Right atrium auricular region (tissue), 2 donors: ENCODE measurements around the gene TNF. TPM values are rescaled to one million over a fixed set of nuclear protein-coding genes. Genes with fewer than 3 reads are reported as not detected.

Experiments
- DNase-seq: peaks from one replicate; pipeline ENCODE4 v3.0.0-alpha.2; 2019; ENCODE audit warnings: low spot score
- H3K27ac ChIP-seq, 2 donors: fragments of 200-600 bp; sonication (generic); 1 replicate in 1 of 2; 2 replicates in 1 of 2; pipeline ENCODE4 v1.5.1; 2016 to 2019
- H3K27me3 ChIP-seq, 2 donors: fragments of 200-600 bp; sonication (generic); one replicate each; pipeline versions ENCODE4 v1.5.1 to v1.6.0; 2017 to 2019
- H3K36me3 ChIP-seq: fragments of 200-600 bp; sonication (generic); one replicate; pipeline ENCODE4 v1.5.1; 2016
- H3K4me1 ChIP-seq, 2 donors: fragments of 200-600 bp; sonication (generic); one replicate each; pipeline versions ENCODE4 v1.5.1 to v1.6.0; 2017 to 2019
- H3K4me3 ChIP-seq, 2 donors: fragments of 200-600 bp; sonication (generic); 1 replicate in 1 of 2; 2 replicates in 1 of 2; pipeline ENCODE4 v1.5.1; 2017 to 2019; ENCODE audit warnings: mild to moderate bottlenecking in 1 of 2, moderate library complexity in 1 of 2
- H3K9me3 ChIP-seq, 2 donors: fragments of 200-600 bp; sonication (generic); one replicate each; pipeline ENCODE4 v1.5.1; 2019
- CTCF ChIP-seq, 2 donors: fragments of 200-600 bp; sonication (generic); IDR thresholded peaks; one replicate each; pipeline ENCODE4 v1.5.1; 2019; ENCODE audit warnings: antibody characterized with exemption in 2 of 2
- total RNA-seq, 2 donors: library from RNA; depleted of rRNA; stranded (reverse); fragments of >200 nt; gene quantifications; one replicate each; pipeline ENCODE4 v1.1.0, GENCODE V29; 2016

The TNF gene
- total RNA-seq, 2 donors from 2014 or later: 0.51 TPM; not detected in 1

DNA sequence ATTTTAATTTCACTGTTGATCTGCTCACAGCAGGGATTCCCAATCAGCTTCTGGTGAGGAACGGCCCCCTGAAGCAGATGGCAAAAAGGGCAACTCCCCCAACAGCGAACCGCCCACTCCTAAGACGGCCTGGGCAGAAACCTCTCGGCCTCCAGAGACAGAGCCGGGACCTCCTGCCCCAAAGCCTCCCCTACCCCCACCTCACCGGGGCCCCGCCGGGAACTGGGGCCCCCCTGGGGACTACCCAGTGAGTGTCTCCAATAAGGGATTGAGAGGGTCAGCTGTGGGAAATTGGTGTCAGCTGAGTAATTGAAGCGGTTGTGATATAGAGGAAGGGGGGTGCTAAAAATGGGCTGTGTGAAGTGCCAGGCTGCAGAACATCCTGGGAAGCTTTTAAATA, 51.6 kb downstream of the TNF start:
- Histone ChIP-seq H3K4me3 (no peak overlapping the region), H3K27ac (no peak overlapping the region), H3K36me3 (peaks cover 88% of the 10 kb centered on the region), H3K9me3 (no peaks in the 10 kb centered on the region), H3K27me3 (no peaks in the 10 kb centered on the region), H3K4me1 (peaks cover 0 to 10% of the 10 kb centered on the region in 2 donors)
- TF ChIP-seq CTCF (IDR thresholded peaks at IDR 0.05): no peak
- no peak for DNase-seq

GRCh38 chr6:31627690-31628287, 52.4 kb downstream of the TNF start:
- DNase-seq: no peak
- H3K27me3 ChIP-seq: no peaks in the 10 kb centered on the region
- H3K4me3 ChIP-seq: no peak overlapping the region
- H3K27ac ChIP-seq: no peak overlapping the region
- H3K36me3 ChIP-seq: peaks cover 96% of the 10 kb centered on the region
- H3K4me1 ChIP-seq: peaks cover 0 to 1% of the 10 kb centered on the region in 2 donors
- TF ChIP-seq CTCF (IDR thresholded peaks at IDR 0.05): no peak
- H3K9me3 ChIP-seq: no peaks in the 10 kb centered on the region

Other genes with a start within 250 kb of the TNF start
- gene HLA-B, start 218.4 kb upstream of the TNF start, total RNA-seq: 100 to 1,000 TPM; 297 to 584 TPM
- gene MICA, start 172.0 kb upstream of the TNF start, total RNA-seq: 10 to 100 TPM; 11.1 to 15.1 TPM
- gene MICB, start 77.4 kb upstream of the TNF start, total RNA-seq: 1 to 10 TPM; 1.6 to 3.1 TPM
- gene MCCD1, start 46.6 kb upstream of the TNF start, total RNA-seq: not detected
- 100 to 1,000 TPM; 119 to 143 TPM for gene DDX39B, start 33.6 kb upstream of the TNF start, total RNA-seq
- 1 to 10 TPM; 1.2 to 6.0 TPM for gene ATP6V1G2, start 29.0 kb upstream of the TNF start, total RNA-seq
- 10 to 100 TPM; 12.9 to 18.4 TPM for gene NFKBIL1, start 28.0 kb upstream of the TNF start, total RNA-seq
- not detected for gene LTA, start 3.3 kb upstream of the TNF start, total RNA-seq
- gene LTB, start 6.9 kb downstream of the TNF start, total RNA-seq: not detected
- 1 to 10 TPM; 2.8 to 8.5 TPM for gene LST1, start 10.7 kb downstream of the TNF start, total RNA-seq
- gene NCR3, start 17.4 kb downstream of the TNF start, total RNA-seq: not detected
- 10 to 100 TPM in 1 of 2 donors, 1 to 10 TPM in 1; 8.3 to 27.3 TPM for gene AIF1, start 39.7 kb downstream of the TNF start, total RNA-seq
- gene PRRC2A, start 45.1 kb downstream of the TNF start, total RNA-seq: 10 to 100 TPM; 61.0 to 96.7 TPM
- gene BAG6, start 77.1 kb downstream of the TNF start, total RNA-seq: 100 to 1,000 TPM; 209 to 306 TPM
- 1 to 10 TPM; 1.0 to 1.2 TPM for gene APOM, start 80.3 kb downstream of the TNF start, total RNA-seq
- gene C6orf47, start 85.2 kb downstream of the TNF start, total RNA-seq: 10 to 100 TPM; 17.8 to 19.2 TPM
- 10 to 100 TPM; 14.7 to 20.0 TPM for gene GPANK1, start 89.4 kb downstream of the TNF start, total RNA-seq
- gene CSNK2B, start 90.5 kb downstream of the TNF start, total RNA-seq: 100 to 1,000 TPM; 242 to 243 TPM
- 1 to 10 TPM in 1 of 2 donors, under 1 TPM in 1; 0.67 to 1.8 TPM for gene LY6G5B, start 94.4 kb downstream of the TNF start, total RNA-seq
- gene LY6G5C, start 105.5 kb downstream of the TNF start, total RNA-seq: 1 to 10 TPM; 1.2 to 4.9 TPM
- gene ABHD16A, start 127.8 kb downstream of the TNF start, total RNA-seq: 10 to 100 TPM; 22.7 to 29.4 TPM
- gene LY6G6F, start 131.3 kb downstream of the TNF start, total RNA-seq: not detected
- gene LY6G6D, start 139.8 kb downstream of the TNF start, total RNA-seq: not detected
- gene LY6G6C, start 146.2 kb downstream of the TNF start, total RNA-seq: 1 to 10 TPM in 1 of 2 donors, not detected in 1; 1.3 TPM
- gene MPIG6B, start 147.8 kb downstream of the TNF start, total RNA-seq: under 1 TPM in 1 of 2 donors, not detected in 1; 0.55 TPM
- 10 to 100 TPM; 53.5 to 93.3 TPM for gene DDAH2, start 153.7 kb downstream of the TNF start, total RNA-seq
- 100 to 1,000 TPM in 1 of 2 donors, 10 to 100 TPM in 1; 90.9 to 194 TPM for gene CLIC1, start 161.0 kb downstream of the TNF start, total RNA-seq
- under 1 TPM; 0.37 to 0.98 TPM for gene MSH5, start 164.4 kb downstream of the TNF start, total RNA-seq
- gene SAPCD1, start 187.1 kb downstream of the TNF start, total RNA-seq: not detected
- 1 to 10 TPM; 4.1 to 7.5 TPM for gene VWA7, start 201.8 kb downstream of the TNF start, total RNA-seq
- gene VARS1, start 220.2 kb downstream of the TNF start, total RNA-seq: 10 to 100 TPM; 15.3 to 24.6 TPM
- gene LSM2, start 231.4 kb downstream of the TNF start, total RNA-seq: 10 to 100 TPM; 28.8 to 32.0 TPM
- 1 to 10 TPM; 1.1 to 1.6 TPM for gene HSPA1L, start 239.7 kb downstream of the TNF start, total RNA-seq
- 100 to 1,000 TPM; 315 to 334 TPM for gene HSPA1A, start 240.0 kb downstream of the TNF start, total RNA-seq